NCI-H2196 (cell line): Measurements from ENCODE around the gene ITPK1.

Source experiments
- DNase-seq: peaks from one replicate; lab custom pipeline; 2025; ENCODE audit not compliant: unreplicated experiment; lab: John Stamatoyannopoulos, UW

ITPK1 gene

DNA sequence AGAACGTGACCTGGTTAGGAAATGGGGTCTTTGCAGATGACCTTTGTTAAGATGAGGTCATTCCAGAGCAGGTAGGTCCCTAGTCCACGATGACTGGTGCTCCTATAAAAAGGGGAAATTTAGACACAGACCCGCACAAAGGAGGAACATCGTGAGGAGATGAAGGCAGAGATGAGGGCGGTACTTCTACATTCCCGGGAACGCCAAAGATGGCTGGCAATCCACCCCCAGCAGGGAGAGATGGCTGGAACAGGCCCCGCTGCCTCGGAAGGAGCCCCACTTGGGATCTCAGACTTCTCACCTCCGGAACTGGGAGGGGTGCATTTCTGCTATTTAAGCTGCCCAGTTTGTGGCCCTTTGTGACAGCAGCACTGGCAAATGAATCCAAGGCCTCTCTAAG, 85.0 kb downstream of the ITPK1 start:
- no peak for DNase-seq

DNA sequence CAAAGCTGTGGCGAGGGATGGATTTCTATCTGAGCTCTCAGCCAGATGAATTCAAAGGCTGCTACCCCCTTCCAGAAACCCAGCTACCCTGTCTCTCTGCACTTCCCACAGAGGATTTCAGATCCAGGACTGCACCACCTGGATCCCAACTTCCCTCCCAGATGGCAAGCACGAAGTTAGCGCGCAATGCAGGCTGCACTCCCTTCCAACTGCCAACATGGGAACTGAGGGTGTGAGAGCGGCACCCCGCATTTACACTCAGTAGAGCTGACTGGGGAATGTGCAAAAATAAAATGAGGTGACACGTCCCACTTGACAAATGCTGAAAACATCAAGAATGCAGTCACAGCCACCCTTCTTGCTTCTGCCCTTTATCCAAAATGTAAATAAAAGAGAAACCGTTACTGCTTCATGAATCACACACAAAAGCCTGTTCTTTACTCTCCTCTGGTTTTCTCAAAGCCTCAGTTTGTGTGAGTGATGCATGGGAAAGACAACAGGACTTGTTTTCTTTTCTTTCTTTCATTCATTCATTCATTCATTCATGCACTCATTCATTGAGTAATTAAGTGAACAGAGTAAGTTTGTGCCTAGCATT, 85.7 kb downstream of the ITPK1 start:
- no peak for DNase-seq

DNA sequence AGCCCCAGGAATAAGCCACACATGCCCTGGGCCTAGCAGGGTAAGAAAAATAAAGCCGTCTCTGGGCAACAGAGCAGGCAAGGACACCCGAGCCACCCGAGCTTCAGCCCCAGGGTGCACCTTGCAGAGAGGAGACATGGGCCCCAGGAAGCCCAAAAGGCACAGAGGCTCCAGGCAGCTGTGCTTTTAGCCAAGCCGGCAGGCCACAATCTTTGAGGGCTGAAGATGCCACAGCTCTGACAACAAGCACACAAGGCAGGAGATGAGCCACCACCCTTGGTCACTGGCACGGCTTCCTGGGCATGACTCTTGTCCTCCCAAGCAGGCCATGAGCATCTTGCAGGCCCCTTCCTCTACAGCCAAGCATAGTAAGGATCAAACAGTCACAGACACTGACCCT, 86.3 kb downstream of the ITPK1 start:
- DNase-seq: no peak

DNA sequence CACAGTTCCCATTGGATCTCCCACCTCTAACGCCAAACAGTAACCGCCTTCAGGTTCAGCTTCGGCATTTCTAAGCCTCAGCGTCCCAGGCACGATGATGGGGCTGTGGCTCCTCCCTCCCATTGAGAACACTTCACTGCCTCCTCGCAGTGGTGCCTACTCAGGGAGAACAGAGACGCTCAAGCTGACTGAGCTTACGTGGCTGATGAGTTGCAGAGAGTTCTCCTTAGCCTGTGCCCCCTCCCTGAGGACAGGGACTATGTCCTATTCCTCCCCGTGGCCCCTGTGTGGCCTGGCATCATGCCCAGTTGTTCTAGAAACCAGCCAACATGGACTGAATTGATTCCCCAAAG, 87.0 kb downstream of the ITPK1 start:
- DNase-seq: no peak

DNA sequence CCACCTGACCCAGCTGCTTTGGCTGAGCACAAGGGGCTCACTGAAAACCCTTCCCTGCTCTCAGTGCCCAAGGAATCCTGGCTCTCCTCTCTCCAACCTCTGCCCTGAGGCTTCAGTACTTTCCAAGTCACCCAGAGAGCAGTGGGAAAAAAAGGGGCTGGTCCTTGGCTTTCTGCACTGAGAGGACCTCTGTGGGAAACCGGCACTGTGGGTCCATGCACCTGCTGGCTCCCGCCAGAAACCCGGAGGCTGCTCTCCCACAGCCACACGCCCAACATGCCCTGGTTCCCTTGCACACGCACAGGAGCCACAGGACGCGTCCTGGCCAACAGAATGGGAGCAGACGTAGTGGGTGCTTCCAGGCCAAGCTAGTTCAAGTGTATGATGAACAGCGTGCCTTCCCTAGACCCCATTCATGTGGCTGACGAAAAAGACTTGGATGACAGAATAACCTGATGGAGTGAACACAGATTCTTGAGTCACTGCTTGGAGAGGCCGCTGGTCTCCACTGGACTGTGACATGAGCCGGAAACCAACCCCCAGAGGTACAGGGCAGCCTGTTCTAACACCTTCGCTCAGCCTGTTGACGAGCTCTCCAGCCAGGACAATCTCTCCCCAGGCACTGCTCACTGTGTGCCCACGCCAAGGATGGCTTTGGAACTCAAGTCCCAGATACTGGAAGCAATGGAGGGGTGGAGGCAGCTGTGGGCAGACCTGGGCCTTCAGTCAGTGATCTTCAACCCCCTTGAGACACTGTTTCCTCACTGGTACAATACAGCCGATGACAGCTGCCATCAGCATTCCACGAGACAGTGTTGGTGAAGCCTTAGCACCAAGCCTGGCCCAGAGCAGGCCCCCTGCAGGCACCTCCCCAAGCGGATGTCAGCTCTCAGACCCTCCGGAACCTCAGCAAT, 87.7 kb downstream of the ITPK1 start:
- no peak for DNase-seq

DNA sequence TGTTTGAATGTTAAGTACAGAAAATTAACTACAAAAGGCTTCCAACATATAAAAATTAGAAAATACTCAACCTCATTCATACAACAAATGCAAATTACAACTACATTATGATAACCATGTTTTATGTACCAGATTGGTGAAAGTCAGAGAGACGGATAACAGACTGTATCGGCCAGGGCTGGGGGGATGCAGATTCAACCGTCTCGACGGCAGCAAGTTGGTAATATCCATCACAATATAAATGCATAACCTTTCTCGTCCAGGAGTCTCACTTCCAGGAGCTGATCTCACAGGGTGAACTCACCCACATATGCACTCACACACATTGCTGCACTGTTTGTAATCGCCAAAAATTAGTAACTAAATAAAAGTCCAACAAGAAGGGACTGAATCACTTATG, 89.4 kb downstream of the ITPK1 start:
- no peak for DNase-seq

DNA sequence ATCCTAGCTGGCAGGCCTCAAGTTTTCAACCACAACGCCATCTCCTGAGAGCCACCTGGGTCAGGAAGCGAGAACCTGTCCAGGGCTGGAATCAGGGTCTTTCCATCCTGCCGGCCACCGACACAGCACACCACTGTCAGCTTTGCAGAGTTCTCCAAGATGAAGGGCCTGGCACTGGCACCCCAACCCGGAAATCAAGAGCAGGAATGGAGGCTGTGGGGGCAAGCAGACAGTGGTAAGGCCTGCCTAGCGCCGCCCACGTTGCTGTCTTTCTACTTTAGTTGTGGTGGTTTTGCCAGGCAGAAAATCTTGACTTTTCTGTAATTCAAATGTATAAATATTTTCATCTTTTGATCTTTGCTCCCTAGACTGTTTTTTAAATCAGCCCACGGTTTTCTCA, 90.7 kb downstream of the ITPK1 start:
- DNase-seq: no peak

DNA sequence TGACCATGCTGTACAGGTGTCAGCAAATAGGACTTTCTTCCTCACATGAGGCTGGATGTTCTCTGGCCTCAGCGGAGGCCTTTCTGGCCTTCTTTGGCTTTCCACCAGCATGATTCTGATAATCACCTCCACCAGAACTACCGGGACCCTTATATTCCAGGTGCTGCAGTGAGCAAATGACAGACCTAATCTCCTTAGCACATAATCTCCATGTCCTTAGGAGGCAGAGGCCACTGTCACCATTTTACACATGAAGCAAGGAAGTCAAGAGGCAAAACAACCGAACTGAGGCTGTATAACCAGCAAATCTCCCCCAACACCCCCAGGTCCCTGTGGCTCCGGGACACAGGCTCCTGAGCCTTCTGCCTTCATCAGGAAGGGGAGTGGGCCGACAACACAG, 91.2 kb downstream of the ITPK1 start:
- no peak for DNase-seq

DNA sequence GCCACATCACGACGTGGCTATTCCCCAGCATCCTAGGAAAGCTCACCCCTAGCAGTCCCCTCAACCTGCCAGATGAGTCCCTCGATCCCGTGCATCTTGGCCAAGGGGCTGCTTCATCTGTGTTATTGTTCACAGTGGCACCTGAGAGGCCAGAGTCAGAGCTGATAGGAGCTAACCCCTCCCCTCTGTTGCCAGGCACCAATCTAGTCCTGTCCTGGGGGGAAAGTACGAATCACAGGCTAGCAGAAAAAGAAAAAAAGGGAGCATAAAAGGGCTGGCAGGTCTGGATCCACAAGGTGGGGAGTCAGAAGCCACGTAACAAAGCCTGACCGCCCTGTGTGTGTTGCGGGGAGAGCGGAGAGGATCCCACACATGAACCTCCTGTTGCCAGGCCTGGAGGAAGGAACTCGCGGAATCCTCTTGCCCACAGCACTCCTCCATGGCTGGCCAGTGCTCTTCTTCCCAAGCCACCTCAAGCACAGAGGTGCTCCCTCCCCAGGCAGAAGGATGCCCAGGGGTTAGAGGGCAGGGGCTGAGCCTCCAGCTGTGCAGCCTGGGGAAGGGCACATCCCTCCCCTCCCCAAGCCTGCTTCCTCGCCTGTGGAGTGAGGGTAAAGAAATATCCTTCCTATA, 91.8 kb downstream of the ITPK1 start:
- no peak for DNase-seq

DNA sequence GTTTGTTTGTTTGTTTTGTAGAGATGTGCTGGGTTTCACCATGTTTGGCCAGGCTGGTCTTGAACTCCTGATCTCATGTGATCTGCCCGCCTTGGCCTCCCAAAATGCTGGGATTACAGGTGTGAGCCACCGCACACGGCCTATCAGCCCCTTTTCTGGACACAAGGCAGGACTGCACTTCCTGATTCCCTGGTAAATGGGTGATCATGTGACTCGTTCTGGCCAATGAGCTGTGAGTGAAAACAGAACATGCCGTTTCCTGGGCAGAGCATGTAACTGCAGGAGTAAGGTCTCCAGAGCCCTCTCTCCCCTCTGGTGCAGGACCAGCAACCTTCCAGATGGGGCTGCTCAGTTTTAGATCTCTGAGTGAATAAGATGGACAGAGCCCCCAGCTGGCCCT, 92.7 kb downstream of the ITPK1 start:
- no peak for DNase-seq

DNA sequence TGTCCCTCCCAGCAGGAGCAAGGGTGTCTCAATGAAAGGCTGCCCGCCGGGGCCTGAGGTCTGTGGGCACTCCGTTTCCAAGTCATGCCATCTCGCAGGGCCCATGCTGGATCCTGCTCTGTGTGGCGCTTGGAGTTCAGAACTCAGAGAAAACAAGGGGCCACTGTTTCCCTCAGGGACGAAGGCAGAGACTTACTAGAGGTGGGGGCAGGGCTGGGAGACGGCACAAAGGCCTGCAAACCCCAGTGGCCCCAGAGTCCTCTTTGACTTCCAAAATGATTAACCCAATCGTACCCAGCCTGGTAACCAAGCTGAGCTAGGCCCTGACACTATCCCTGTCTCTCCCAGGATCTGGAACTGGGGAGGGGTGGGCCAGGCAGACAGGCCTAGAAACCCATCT, 95.8 kb downstream of the ITPK1 start:
- DNase-seq: no peak

DNA sequence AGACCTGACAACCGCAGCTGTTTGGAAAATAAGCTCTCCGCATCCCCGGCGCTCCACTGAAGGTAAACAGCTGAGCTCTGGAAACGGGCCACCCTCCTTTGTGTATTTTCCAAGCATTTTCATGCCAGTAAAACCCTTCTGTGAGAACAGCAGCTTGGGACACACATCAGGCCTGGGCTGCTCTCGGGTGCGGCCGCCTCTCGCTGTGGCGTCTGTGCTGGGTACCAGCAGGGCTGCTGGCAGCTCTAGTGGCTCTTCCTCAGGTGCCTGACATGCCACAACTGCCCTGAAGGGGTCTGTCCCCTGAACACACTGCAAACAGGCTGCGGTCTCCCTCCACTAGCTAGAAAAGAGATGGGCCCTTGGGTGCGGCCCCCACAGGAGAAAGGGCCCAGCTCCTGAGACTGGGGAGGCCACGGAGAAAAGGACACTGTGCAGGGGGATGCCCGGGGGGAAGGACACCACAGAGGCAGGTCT, 96.3 kb downstream of the ITPK1 start:
- no peak for DNase-seq

DNA sequence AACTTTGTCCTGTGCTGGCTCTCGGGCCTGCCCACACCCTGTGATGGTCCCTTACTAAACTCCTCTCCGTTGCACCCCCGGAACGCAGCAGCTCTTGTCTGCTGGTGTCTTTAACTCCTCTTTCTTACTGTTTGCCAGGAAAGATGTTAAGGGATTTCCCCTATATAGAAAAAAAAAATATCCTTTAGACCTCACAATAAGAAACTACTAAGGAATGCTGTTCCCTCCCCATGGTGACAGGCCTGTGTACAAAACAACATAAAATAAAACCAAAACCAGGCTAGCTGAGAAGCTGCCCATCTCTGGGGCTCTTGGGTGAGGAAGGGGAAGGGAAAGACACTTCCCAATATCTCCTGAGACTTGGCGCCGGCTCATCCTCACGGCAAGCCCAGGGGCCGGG, 97.4 kb downstream of the ITPK1 start:
- no peak for DNase-seq

DNA sequence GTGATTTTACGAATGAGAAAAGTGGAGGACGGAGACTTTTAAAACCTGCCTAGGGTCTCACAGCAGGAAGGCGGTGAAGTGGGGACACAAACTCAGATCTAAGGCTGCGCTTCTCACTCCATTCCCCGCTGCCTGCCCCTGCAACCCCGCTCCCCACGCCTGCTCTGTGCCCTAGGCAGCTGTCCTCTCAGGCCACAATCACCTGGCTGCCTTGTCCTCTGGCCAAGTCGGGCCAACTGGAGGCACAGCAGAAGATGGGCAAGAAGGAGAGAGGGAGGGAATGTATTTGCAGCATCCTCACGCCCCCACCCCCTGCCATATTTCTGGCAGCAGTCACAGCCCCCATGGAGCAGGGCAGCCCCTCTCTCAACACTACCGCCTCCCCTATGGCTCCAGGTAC, 97.8 kb downstream of the ITPK1 start:
- DNase-seq: peak; percentile 18

DNA sequence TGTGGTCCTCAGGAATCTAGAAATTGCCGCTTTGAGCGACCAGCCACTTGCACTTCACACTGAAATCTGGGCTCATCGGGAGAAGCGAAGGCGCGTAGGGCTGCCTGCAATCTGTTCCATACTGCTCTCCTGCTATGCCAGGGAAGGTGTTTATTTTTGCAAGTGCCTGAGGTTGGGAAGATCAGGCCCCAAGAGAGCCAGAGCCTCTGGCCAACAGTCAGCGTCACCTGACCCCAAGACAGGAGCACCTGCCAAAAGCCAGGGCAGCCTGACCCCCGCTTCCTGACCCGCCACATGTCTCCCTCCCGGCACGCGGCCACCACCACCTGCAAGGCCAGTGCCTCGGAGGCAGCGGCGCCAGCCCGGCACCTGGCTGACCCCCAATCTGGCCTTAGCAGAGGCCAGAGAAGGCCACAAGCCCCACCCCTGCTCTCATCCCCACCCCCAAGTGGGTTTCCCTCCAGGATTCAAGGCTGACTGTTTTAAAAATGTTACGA, 98.4 kb downstream of the ITPK1 start:
- DNase-seq: peak; percentile 48

DNA sequence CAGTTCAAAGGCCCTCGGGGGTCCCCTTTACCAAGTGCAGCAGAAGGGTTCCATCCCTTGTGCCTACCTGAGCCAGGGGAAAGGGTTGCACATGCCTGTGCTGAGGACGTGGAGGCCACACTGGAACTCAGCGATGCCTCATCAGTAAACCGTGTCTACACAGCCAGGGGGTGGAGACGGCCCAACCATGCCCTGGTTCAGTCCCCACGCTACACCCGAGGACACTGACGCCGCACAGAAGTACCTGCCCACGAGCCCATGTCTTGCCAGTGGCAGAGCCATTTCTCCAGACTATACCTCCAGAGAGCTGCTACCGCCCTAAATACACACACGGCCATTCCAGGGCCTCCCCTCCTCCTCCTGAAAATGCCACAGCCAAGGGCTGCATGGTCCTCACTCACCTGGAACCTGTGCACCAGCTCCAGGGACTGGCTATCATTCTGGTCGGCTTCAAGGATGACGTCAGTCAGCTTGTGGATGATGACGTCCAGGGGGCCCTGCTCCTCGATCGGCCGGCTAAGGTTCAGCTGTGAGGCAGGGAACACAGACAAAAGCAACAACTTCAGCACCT, 99.4 kb downstream of the ITPK1 start:
- DNase-seq: no peak

DNA sequence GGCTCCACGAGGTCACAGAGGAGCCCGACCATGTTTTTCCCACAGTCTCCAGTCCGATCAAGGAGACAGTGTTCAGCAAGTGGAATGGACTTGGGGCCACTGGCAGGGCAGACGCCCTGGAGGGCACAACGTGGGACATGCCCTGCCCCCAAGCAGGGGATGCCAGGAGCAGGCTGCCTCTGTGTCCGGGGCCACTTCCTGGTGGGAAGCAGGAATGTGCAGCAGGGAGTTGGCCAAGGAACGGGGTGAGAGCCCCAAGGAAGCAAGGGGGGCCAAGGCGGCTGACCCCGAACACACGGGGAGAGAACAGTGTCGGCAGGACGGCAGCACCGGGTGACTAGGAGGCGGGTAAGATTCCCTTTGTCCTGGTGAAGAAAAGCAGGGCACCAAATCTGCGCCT, 100.2 kb downstream of the ITPK1 start:
- DNase-seq: no peak

DNA sequence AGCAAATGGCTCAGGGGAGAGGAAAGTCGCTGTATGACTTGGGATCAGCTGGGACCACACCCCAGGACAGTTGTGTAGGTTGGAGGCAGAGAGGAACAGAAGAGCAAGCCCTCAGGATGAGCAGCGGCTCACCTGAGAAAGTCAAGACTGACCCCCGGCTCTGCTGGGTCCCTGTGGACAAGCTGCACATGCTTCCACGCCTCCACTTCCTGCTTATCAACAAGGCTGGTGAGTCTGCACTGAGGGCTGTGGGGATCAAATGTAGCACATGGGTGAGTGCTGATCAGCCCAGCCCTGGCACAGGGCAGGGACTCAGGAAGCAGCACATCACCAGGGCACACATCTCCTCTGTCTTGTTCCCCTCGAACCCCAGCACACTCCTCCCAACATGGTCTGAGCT, 100.7 kb downstream of the ITPK1 start:
- no peak for DNase-seq

DNA sequence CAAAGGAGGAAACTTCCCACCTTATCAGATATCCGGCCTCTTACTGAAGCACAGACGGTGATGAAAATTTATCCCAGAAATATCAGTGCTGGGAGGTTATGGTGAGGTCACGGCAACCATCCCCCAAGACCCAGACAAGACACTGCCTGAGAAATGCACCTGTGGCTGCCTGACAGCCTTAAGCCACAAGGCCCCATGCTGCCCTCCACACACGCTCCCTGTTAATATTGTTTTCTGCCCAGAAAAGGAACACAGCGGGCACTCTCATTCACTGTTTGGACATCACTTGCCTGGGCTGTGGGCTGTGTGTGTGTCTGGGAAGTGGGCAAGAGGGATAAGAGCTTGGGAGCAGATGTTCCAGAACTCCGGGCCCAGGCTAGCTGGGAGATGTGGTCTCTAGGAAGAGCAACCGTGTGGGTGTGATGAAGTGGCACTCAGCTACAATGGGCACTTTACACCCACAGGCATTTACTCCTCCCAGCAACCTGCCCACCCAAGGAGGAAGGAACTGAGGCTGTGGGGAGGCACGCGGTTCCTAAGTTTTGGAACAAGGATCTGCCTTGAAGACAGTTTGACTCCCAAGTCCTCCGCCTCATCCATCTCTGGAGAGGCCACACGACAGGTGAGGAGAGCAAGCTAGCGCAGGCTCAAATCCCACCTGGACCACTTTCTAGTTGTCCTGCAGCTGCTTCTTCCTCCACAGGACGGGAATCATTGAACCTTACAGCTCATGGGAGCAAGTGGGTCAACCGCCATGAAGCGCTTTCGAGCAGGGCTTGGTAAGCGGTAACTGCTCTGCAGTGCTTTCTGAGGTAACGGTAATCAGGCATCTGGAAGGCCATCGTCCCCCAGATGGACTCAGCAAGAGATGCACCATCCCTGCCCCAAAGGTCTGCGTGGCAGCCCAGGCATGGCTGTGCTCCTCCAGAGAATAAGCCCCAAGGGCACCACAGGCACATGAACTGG, 101.4 kb downstream of the ITPK1 start:
- DNase-seq: no peak

DNA sequence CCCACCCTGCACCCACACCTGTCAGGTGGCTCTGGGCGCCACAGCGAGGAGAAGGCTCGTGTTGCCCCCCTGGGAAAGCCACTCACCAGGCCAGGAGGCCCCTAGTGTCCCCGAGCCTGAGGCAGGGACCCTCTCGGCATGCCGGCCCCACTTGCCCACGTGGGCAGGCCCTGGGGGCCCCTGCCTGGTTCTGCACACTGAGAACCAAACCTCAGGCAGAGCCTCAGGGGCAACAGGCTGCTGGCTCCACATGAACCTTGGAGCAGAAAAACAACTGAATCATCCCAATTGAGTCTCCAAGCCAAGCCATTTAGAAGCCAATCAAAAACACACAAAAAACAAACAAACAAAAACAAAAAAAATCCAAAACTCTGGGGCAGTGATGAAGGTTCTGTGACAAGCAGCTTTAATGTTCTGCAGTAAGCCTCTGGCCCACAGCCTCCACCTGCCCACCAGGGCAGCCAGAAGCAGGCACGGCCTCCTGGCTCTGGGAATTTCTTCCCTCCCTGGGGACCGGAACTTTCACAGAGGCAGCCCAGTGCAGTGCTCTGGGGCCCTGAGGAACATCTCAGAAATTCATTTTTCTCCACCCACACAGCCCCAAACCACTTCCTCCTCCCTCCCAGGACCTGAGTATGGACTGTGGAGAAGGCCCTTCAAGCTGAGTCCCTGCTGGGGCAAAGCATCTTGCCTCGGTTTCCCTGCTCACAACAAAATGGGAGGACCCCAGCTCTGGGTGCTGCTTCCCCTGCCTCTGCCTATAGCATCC, 102.6 kb downstream of the ITPK1 start:
- no peak for DNase-seq
